ENCODE results near the gene DIS3L2.

DIS3L2 gene

GRCh38 chr2:232385660-232386489 lies 424.4 kb downstream of the DIS3L2 start:
- H3K4me3 ChIP-seq (ENCODE audit: low read depth, low read length) = no peak overlapping the region

DNA sequence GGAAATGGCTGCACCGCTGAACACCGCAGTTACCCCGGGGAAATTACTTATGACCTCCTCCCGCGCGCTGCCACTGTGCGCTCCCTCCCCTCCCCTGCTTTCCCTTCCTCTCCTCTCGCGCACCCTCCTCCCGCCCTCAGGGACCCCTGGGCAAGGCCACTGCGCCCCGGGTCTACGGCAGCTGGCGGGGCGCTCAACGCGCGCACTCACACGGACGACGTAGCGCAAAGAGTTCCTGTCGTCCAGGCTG lies 424.9 kb downstream of the DIS3L2 start:
- no peak overlapping the region for H3K4me3 ChIP-seq (ENCODE audit: low read depth, low read length)
- no peak for TF ChIP-seq CTCF (IDR thresholded peaks at IDR 0.05; ENCODE audit: borderline replicate concordance, insufficient read depth, low read depth, low read length)

More at GRCh38 chr2:232385660-232386489, 424.4 kb downstream of the DIS3L2 start:
- no peak for TF ChIP-seq CTCF (IDR thresholded peaks at IDR 0.05; ENCODE audit: borderline replicate concordance, insufficient read depth, low read depth, low read length)

All from GM12875 (cell line).